Activated T-helper 1 cell treated with anti-CD3 and anti-CD28 coated beads, Interleukin-12 subunit alpha, Interleukin-12 subunit beta, Interleukin-2, Interleukin-4 antibody, amounts not matched to agents 30 ng/mL and 10 ng/mL and 1 ng/mL, durations not matched to agents 14 hours and 24 hours and 36 hours (primary cell): ENCODE results near the gene ZNF429. TPM values are rescaled to one million over a fixed set of nuclear protein-coding genes. Genes with fewer than 3 reads are reported as not detected.
"Not testable (repeated sequence)": the region's sequence is repeated elsewhere in the genome, so short reads cannot be mapped to it uniquely, and the experiment has no call there.

Experiments used
- DNase-seq: peaks from one replicate; pipeline ENCODE4 v3.0.0; 2021; ENCODE audit warnings: low spot score
- H3K27ac Mint-ChIP-seq: one replicate; pipeline ENCODE4 v1.8.0; 2021; ENCODE audit warnings: mild to moderate bottlenecking, mixed read lengths
- H3K27me3 Mint-ChIP-seq: one replicate; pipeline ENCODE4 v1.8.0; 2022; ENCODE audit warnings: mild to moderate bottlenecking, moderate library complexity, mixed read lengths; ENCODE audit not compliant: insufficient read depth
- H3K36me3 Mint-ChIP-seq: one replicate; pipeline ENCODE4 v1.8.0; 2021; ENCODE audit warnings: low read depth, mixed read lengths
- H3K4me1 Mint-ChIP-seq: one replicate; pipeline ENCODE4 v1.8.0; 2021; ENCODE audit warnings: low read depth, mixed read lengths
- H3K4me3 Mint-ChIP-seq: one replicate; pipeline ENCODE4 v1.8.0; 2021; ENCODE audit warnings: mild to moderate bottlenecking, moderate library complexity, mixed read lengths
- H3K9me3 Mint-ChIP-seq: one replicate; pipeline ENCODE4 v1.8.0; 2021; ENCODE audit warnings: mixed read lengths
- intact Hi-C: fragments of 100-400 bp; cut with micrococcal nuclease; formaldehyde crosslinking; loops from one replicate; pipeline ENCODE4 v1.15.1; 2024
- total RNA-seq: library from RNA; stranded (reverse); gene quantifications from 2 replicates; pipeline ENCODE4 v1.2.3, GENCODE V29; 2022

The ZNF429 gene
- total RNA-seq, 1 donor from 2014 or later = 2.6 TPM

DNA sequence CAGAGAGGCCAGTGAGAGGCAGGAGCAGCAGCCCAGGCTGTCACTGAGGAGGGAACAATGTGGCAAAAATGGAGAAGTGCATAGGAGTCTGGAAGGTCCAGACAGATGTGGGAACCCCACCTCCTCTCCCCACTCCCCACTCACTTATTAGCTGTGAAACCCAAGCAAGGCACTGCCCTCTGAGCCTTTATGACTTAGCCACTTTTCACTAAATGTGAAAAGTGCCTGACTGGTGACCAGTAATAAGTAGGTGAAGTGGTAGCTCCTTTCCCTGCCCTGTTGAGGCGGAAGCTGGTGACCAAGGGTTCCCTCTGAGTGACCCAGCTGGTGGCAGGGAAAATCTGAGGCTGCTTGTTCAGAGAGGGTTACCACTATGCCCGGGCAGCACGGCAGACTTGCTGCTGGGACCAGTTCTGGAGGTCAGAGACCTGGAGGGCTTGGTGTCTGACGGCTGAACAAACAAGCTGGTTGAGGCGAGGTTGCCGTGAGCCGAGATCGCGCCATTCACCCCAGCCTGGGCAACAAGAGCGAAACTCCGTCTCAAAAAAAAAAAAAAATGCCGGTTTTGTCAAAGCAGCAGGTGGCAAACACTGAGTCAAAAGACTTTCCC is 80.0 kb downstream of the ZNF429 start:
- Mint-ChIP-seq H3K9me3 (peaks cover 49% of the 10 kb centered on the region), H3K36me3 (no peaks in the 10 kb centered on the region), H3K4me3 (no peak overlapping the region), H3K27me3 (no peaks in the 10 kb centered on the region), H3K27ac (no peak overlapping the region), H3K4me1 (no peaks in the 10 kb centered on the region)
- DNase-seq = no peak
- intact Hi-C loops = no loop called here

GRCh38 chr19:21586311-21587116 is 81.1 kb downstream of the ZNF429 start:
- H3K4me3 Mint-ChIP-seq = peak overlapping the region; percentile 49

DNA sequence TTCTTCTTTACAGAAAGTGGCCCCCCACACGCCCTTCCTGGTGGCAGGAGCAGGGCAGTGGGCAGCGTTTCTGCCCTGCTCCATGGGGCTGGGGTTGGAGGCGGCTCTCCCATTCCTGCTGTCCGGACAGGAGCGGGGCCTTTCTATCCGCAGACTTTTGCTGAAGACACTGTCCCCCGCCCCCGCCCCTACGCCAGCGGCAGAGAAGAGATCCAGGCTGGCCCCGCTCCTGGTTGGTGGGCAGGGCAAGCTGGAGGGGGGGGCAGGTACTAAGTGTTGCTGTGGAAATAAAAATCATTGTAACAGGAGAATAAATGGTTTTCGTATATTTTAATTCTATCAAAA is 81.7 kb downstream of the ZNF429 start:
- Mint-ChIP-seq H3K27ac (no peak overlapping the region), H3K36me3 (no peaks in the 10 kb centered on the region), H3K4me3 (peak overlapping the region; percentile 49), H3K4me1 (no peaks in the 10 kb centered on the region), H3K9me3 (peaks cover 42% of the 10 kb centered on the region), H3K27me3 (no peaks in the 10 kb centered on the region)
- intact Hi-C loops = no loop called here
- DNase-seq = no peak

More at GRCh38 chr19:21586311-21587116, 81.1 kb downstream of the ZNF429 start:
- no peaks in the 10 kb centered on the region for H3K36me3 Mint-ChIP-seq
- DNase-seq = no peak
- no peak overlapping the region for H3K27ac Mint-ChIP-seq
- H3K9me3 Mint-ChIP-seq = peaks cover 47% of the 10 kb centered on the region
- intact Hi-C loops = no loop called here
- no peaks in the 10 kb centered on the region for H3K27me3 Mint-ChIP-seq
- H3K4me1 Mint-ChIP-seq = no peaks in the 10 kb centered on the region

DNA sequence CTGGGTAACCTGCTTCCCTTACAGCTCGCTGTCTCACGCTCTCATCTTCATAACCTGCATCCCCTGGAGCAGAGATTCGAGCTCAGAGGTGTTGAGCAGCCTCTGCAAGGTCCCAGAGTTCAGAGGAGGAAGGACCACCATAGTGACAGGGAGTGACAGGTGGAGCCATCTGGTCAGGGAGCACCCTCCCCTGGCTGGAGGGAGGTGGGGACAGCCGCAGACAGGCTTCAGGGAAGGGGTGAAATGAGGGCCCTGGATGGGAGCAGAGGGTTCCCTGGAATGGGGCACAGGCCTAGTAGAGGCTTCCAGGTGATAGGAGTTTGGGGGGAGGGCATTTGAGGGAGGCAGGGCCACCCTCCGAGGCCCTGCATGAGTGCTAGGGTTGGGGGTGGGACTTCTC is 82.1 kb downstream of the ZNF429 start:
- intact Hi-C loops = no loop called here
- H3K27me3 Mint-ChIP-seq = no peaks in the 10 kb centered on the region
- H3K27ac Mint-ChIP-seq = no peak overlapping the region
- peaks cover 40% of the 10 kb centered on the region for H3K9me3 Mint-ChIP-seq
- no peaks in the 10 kb centered on the region for H3K36me3 Mint-ChIP-seq
- DNase-seq = no peak
- H3K4me1 Mint-ChIP-seq = no peaks in the 10 kb centered on the region
- no peak overlapping the region for H3K4me3 Mint-ChIP-seq

DNA sequence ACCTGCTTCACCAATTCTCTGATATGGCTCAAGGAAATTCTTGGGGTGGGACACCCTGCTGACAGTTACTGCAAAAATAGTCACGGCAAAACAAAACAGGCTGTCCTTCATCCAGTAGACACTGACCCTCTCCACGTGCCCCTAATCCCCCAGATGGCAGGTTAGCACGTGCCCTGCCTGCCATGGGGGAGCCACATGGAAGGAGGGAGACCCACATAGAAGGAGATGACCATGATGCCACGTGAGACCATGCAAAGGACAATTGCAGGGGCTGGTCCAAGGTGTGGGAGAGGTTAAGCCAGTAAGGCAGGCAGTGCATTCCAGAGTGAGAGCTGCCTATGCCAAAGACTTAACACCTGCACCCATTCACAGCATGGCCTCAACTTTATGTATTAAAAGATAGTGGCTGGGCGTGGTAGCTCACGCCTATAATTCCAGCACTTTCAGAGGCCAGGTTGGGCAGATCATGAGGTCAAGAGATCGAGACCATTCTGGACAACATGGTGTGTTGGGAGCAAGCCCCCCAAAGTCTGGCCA is 82.7 kb downstream of the ZNF429 start:
- H3K4me3 Mint-ChIP-seq = no peak overlapping the region
- H3K4me1 Mint-ChIP-seq = no peaks in the 10 kb centered on the region
- H3K27ac Mint-ChIP-seq = no peak overlapping the region

DNA sequence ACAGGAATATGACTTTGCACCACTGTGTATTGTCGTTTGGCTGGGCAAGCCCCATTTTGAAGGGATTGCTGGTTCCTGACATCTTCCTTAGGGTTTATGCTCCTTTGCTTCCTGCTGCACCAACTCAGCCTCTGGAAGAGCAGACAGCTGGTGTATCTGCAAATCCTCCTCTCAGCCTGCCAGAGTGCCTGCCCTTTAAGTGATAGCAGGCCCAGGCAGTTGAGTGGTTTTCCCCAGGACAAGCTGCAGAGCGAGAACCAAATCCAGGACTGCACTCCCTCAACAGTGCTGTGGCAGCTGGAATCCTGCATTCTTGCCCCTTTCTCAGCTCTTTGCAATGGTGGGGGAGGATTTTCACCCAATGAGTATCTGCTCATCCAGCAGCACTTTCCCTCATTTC is 85.5 kb downstream of the ZNF429 start:
- Mint-ChIP-seq H3K4me1 (no peaks in the 10 kb centered on the region), H3K9me3 (peaks cover 44% of the 10 kb centered on the region), H3K36me3 (no peaks in the 10 kb centered on the region), H3K4me3 (no peak overlapping the region), H3K27ac (no peak overlapping the region), H3K27me3 (no peaks in the 10 kb centered on the region)
- DNase-seq = no peak
- intact Hi-C loops = no loop called here

More for the DNA sequence above, 82.7 kb downstream of the ZNF429 start:
- H3K9me3 Mint-ChIP-seq = peaks cover 41% of the 10 kb centered on the region
- no peaks in the 10 kb centered on the region for H3K27me3 Mint-ChIP-seq
- intact Hi-C loops = no loop called here
- H3K36me3 Mint-ChIP-seq = no peaks in the 10 kb centered on the region
- DNase-seq = no peak

DNA sequence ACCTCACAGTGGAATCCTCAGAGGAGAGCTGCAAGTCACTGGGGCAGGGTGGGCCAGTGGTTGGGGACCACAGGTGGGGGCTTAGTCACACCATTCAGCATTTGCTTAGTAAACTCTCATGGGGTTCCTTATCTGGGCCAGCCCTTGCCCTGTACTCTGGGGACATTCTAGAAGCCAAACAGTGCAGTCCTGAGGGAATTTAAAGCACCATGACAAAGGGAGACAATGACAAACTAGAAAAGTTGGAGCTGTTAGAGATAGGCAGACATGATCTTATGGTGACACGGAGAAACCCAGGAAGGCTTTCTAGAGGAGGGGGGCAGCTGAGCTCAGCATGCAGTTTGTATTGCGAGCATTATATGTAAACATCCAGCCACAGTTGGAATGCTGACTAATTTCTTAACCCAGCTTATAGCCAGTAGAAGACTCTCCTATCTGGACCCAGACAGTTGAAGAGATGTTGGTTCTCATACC is 87.6 kb downstream of the ZNF429 start:
- Mint-ChIP-seq H3K4me3 (no peak overlapping the region), H3K27me3 (no peaks in the 10 kb centered on the region), H3K36me3 (no peaks in the 10 kb centered on the region), H3K9me3 (peaks cover 63% of the 10 kb centered on the region), H3K4me1 (no peaks in the 10 kb centered on the region), H3K27ac (no peak overlapping the region)
- intact Hi-C loops = no loop called here
- no peak for DNase-seq

- Mint-ChIP-seq H3K9me3 (peaks cover 61% of the 10 kb centered on the region), H3K4me3 (no peak overlapping the region), H3K4me1 (no peaks in the 10 kb centered on the region), H3K27me3 (no peaks in the 10 kb centered on the region), H3K27ac (no peak overlapping the region), H3K36me3 (no peaks in the 10 kb centered on the region)
- DNase-seq = no peak
- intact Hi-C loops = no loop called here
Observed at GRCh38 chr19:21593502-21593901, 88.1 kb downstream of the ZNF429 start.

DNA sequence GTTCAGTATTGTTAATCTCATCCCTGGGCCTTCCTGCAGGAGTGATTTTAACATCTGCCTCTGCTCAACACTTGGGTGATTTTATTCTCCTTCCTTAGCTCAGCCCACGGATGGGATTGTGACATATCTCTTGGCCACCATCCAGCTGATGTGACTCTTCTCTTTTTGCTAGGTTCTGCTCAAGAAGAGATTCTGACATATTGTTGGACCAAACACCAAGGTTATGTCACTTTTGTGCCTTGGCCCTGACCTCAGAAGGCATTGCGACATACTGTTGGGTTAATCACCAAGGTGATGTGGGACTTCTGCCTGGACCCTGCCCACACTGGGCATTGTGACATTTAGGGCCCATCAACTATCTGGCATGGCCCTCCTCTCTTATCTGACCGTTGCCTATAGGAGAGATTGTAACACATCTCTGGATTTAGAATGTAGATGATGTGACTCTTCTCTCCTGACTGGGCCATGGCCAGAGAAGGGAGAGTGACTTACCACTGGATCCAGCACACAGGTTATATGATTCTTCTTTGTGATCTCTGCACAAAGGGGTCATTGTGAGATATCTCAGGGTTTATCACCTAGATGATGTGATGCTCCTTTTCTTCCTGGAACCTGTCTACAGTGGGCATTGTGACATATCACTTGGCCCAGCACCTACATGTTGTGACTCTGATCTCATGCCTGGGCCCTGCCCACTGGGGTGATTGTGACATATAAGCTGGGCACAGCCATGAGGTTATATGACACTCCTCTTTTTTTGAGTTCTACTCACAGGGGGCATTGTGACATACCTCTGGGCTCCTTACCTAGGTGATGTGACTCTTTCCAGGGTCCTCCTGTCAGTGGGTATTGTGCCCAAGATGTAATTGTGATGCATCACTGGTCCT is 88.8 kb downstream of the ZNF429 start:
- H3K36me3 Mint-ChIP-seq = no peaks in the 10 kb centered on the region
- intact Hi-C loops = no loop called here
- H3K4me1 Mint-ChIP-seq = no peaks in the 10 kb centered on the region
- no peaks in the 10 kb centered on the region for H3K27me3 Mint-ChIP-seq
- no peak overlapping the region for H3K27ac Mint-ChIP-seq
- no peak for DNase-seq
- peaks cover 56% of the 10 kb centered on the region for H3K9me3 Mint-ChIP-seq
- H3K4me3 Mint-ChIP-seq = no peak overlapping the region

- H3K36me3 Mint-ChIP-seq = no peaks in the 10 kb centered on the region
- H3K4me3 Mint-ChIP-seq = no peak overlapping the region
- no peak overlapping the region for H3K27ac Mint-ChIP-seq
- no peak for DNase-seq
- no peaks in the 10 kb centered on the region for H3K27me3 Mint-ChIP-seq
- no peaks in the 10 kb centered on the region for H3K4me1 Mint-ChIP-seq
- intact Hi-C loops = no loop called here
- peaks cover 49% of the 10 kb centered on the region for H3K9me3 Mint-ChIP-seq
Observed at GRCh38 chr19:21595185-21595584, 89.8 kb downstream of the ZNF429 start.

GRCh38 chr19:21602082-21602658 is 96.8 kb downstream of the ZNF429 start:
- Mint-ChIP-seq H3K27me3 (no peaks in the 10 kb centered on the region), H3K4me1 (peaks cover 19% of the 10 kb centered on the region), H3K4me3 (no peak overlapping the region), H3K27ac (no peak overlapping the region), H3K36me3 (no peaks in the 10 kb centered on the region), H3K9me3 (peaks cover 17% of the 10 kb centered on the region)
- intact Hi-C loops = no loop called here
- no peak for DNase-seq

GRCh38 chr19:21602659-21603430 is 97.4 kb downstream of the ZNF429 start:
- DNase-seq, H3K27ac Mint-ChIP-seq, H3K27me3 Mint-ChIP-seq, intact Hi-C loops, H3K36me3 Mint-ChIP-seq, H3K4me3 Mint-ChIP-seq: not testable (repeated sequence)
- H3K4me1 Mint-ChIP-seq = peaks cover 19% of the 10 kb centered on the region
- peaks cover 13% of the 10 kb centered on the region for H3K9me3 Mint-ChIP-seq
